Stimulated activated CD4-positive, alpha-beta T cell treated with anti-CD3 and anti-CD28 coated beads, Interleukin-4, amount 100 ng/mL, for 1 hour (primary cell): ENCODE measurements around the gene KREMEN2.

ENCODE experiments used
- DNase-seq: peaks from one replicate; pipeline ENCODE4 v3.0.0-alpha.2; 2020

The KREMEN2 gene

DNA sequence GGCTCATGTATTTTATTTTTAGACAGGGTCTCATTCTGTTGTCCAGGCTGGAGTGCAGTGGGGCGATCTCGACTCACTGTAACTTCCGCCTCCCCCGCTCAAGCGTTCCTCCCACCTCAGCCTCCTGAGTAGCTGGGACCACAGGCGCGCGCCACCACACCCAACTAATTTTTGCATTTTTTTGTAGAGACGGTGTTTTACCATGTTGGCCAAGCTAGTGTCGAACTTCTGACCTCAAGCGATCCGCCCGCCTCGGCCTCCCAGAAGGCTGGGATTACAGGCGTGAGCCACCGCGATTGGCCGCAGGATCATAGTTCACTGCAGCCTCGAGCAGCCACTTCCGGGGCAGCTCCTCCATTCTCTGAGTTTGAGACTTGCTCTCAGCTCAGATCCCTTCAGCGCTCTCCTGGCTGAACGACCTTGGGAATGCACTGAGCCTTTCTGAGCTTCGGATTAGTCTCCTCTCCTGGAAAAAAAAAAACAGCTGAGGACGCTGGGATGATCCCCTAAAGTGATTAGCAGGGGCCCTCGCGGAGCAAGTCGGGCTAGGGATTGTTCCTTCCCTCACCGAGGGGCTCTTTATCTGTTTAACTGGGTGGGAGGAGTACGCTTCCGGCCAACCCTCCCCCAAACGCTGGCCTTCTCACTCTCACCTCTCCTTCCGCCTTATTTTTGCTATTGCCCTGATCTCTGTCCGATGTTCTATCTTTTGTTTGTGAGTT, 17.3 kb downstream of the KREMEN2 start:
- DNase-seq, result no peak

DNA sequence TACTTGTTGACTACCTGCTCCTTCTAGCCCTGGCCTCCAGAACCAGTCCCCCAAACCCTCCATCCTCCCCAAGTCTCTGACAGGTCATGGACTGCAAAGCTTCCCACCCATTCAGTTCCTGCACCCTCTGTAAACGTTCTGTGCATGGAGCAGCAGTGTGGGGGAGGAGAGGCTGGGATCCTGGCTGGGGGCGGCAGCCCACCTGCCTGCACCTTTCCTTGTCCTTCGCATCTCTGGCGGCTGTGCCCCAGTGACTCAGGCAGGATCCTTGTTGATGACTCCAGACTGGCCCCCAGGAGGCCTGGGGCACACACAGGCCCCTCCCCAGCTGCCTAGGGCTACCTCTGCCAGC, 17.8 kb downstream of the KREMEN2 start:
- no peak for DNase-seq

DNA sequence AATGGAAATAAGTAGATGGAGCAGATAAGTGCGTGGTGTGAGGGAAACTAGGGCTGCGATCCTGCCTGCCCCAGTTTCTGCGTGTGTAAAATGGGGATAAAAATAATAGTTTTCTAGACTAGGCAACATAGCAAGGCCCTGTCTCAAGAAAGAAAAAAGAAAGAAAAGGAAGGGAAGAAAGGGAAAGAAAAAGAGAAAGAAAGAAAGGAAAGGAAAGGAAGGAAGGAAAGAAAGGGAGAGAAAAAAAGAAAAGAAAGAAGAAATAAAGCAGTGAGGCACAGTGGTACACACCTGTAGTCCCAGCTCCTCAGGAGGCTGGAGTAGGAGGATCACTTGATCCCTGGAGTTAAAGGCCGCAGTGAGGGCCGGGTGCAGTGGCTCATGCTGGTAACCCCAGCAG, 18.3 kb downstream of the KREMEN2 start:
- DNase-seq, result no peak

DNA sequence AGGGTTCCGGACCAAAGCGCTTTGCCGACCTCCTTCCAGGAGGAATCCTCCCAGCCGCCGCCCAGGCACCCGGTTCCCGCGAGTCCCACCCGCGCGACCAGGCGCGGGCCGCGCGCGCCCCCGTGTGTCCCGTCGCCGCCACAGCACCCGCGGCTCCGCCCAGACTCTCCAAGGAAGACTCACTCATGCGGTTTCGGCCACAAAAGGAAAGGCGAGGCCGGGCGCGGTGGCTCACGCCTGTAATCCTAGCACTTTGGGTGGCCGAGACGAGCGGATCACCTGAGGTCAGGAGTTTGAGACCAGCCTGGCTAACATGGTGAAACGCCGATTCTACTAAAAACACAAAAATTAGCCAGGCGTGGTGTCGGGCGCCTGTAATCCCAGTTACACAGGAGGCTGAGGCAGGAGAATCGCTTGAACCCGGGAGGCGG, 19.6 kb downstream of the KREMEN2 start:
- peak; percentile 71 for DNase-seq

DNA sequence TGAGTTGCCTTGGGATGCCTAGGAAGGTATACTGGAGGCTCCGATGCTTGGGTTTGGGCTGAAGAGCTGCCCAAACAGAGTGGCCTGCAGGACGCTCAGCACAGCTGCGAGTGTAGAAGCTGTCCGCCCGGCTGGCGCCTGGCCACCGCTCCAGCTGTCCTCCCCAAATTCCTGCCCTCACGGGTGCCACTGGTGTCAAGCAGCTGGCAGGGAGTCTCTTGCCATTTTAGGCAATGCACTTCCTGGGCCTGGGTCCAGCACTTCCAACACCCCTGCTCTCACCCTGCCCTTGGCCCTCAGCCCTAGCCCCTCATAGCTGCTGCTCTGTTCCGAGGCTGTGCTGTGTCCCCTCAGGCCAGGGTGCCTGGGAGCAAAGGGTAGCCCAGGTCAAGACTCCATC, 21.4 kb downstream of the KREMEN2 start:
- DNase-seq, result no peak

DNA sequence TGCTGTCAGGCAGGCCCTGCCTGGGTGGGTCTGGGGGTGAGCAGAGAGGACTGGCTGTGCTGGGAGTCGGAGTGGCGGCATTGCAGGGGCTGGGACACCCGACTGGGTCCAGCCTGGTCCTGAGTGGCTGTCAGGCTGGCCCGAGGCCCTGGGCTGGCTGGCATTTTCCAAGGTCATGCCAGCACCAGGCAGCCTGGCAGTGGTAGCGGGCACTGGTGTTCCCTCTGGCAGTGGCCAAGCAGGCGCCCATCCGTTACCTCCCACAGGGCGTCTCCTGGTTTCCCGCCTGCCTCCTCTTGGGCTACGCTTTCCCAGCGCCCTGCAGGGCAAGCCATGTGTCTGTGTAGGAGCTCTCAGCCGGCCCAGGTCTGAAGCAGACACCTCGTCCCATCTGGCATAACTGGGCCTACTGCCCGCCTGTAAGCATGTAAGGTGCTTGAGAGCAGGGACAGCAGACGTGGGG, 21.8 kb downstream of the KREMEN2 start:
- no peak for DNase-seq

DNA sequence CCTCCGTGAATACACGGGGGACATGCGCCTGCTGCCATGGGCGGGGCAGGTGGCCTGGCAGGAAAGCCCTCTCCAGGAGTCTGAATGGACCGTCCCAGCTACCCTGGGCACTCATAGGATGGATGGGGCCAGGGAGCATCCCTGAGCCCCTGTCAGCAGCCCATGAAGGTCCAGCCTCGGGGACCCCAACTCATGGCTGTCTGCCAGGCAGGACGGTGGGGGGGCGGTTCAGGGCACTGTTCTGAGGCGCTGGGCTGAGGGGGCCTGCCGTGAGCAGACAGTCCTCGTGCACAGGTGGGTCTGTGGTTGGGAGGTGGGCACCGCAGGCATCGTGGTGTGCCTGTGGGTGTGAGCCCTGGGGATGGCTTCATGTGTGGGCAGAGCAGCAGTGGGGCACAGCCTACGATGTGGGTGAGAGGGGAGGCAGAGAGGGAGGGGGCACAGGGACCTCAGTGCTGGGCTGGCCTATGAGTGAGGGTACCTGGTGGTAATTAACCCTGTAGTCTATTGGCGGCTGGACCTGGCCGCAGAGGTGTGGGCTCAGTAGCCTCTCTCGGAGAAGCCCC, 22.6 kb downstream of the KREMEN2 start:
- DNase-seq, result no peak

DNA sequence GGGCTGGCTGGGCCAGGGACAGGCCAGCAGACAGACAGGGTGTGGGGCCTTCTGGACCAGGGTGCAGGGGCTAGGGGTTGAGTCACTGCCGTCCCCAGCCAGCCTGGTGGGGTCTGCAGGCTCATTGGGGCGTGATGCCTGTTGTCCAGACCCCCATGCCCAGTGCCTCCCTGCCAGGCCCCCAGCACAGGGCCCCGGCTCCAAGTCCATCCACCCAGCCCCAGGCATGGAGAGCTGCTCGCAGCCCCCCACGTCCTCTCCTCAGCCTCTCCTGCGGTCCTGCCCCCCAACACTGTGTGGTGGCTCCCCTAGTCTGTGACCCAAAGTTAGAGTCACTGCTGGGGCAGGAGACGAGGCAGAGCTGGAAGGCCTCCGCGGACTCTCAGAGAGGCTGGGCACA, 23.2 kb downstream of the KREMEN2 start:
- DNase-seq, result no peak

DNA sequence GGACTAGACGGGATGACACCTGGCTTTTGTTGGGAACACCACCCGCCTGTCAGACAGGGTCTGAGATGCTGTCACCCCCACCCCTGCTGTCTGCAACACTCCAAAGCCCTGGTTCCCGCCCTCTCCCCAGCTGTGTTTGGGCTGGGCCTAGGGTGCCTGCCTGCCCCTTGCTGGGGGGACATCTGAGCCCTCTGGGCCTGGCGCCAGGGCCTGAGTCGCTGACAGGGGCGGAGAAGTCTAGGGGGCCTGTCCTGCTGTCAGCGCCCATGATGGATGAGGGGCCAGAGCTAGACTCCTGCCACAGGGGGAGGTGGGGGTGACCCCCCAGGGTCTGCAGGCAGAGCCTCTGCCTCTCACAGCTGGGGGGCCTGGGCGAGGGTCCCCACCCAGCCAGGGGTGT, 23.8 kb downstream of the KREMEN2 start:
- no peak for DNase-seq

DNA sequence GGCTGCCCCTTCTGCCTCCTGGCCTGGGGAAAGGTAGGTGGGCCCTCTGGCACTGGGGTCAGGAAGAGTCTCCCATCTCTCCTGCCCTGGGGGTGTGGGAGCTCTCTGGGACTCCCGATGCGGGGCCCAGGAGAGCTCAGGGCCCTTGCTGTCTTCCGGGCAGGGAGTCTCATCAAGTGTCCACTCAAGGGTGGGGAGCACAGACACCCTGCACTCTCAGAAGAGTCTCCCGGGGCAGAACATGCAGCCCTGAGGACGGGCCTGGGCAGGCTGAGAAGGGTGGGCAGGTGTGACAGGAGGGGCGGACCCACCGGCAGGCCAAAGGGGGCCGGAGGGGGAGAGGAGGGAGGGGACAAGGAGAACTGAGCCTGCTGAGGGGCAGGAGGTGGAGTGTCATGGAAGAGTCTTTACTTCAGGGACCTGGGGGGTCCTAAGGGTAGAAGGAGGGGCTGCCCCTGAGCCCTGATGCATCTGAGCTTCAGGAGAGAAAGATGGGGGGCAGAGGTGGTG, 24.6 kb downstream of the KREMEN2 start:
- no peak for DNase-seq

DNA sequence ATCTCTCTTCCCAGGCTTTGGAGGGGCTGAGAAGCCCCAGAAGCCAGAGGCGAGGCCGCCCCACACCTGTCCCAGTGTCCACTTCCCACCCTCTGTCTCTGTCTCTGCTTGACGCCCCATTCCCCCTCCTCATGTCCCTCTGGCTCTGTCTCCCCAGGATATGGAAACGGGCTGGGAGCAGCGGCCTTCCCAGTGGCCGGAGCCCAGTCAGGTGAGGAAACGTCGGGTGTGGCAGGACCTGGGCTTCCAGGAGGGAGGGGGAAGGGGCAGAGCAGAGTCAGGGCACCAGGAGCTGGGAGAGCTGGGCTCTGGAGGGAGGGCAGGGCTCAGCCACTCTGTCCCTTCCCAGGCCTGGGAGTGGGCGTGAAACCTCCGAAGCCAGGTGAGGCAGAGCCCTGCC, 26.8 kb downstream of the KREMEN2 start:
- no peak for DNase-seq

DNA sequence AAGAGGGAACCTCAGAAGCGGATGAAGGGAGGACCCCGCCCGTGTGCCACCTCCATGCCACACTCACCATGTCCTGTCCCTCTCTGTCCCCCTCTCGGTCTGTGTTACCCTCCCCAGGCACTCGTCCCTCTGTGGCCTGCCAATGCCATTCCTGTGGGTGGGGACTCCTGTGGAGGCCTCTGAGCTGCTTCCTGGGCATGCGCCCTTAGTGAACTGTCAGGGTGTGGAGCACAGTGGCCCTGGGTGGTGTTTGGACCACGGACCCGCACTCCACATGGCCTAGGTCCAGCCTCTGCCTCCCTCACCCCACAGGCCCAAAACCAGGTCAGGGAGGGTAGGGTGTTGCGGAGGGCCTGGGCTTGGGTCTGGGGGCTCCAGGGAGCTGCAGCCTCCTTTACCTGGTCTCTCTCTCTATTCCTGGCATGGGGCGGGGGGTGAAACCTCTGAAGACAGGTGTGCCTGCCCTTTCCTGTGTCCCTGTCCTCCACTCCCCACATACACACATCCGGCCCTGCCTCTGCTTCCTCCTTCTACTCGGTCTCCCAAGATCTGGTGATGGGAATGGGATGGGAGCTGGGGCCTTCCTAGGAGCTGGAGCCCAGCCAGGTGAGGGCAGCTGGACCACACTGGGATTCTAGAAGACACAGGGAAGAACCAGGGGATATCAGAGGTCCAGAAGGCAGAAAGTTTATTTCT, 27.6 kb downstream of the KREMEN2 start:
- DNase-seq, result no peak

DNA sequence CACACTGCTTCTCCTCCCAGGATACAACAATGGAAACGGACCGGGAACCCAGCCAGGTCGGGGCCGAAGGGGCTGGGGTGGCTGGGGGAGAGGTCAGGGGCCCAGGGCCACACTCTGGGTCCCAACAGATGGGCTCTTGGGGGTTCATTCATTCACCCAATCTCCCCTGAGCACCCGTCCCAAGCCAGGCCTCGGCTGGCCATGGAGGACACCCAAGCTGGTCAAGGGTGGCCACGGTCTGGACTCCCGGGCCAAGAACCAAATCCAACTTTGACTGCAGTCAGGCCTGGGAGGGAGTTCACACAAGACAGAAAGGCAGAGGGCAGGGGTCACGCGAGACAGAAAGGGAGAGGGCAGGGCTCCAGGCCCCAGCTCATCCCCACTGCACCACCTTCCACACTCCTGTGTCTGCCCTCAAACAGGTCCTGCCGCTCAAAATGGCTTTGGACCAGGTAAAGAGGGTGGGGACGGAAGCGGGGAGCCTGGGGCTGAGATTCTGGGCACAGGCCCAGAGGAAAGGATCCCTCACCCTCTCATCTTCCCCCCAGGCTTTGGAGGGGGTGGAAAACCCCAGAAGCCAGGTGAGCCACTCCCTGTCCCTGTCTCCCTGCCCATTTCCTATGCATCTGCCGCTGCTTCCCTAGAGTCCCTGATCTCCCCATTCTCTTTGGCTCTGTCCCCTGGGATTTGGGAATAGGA, 28.5 kb downstream of the KREMEN2 start:
- DNase-seq, result no peak

DNA sequence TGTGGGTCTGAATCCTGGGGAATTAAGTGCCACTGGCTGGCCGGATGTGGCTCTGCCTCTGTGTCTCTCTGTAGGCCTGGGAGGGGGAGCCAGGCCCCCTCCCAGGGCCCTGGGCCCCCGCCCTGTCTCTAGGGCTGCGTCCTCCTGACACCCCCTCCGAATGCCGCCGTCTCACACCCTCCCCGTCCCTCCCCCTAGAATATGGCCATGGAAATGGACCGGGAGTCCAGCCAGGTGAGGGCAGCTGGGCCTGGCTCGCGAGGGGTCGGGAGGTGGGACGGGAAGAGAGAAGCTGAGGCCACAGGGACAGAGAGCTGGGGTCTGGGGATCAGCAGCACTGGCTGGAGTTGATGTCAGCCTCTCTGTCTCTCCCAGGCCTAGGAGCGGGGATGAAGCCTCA, 32.2 kb downstream of the KREMEN2 start:
- DNase-seq, result no peak

DNA sequence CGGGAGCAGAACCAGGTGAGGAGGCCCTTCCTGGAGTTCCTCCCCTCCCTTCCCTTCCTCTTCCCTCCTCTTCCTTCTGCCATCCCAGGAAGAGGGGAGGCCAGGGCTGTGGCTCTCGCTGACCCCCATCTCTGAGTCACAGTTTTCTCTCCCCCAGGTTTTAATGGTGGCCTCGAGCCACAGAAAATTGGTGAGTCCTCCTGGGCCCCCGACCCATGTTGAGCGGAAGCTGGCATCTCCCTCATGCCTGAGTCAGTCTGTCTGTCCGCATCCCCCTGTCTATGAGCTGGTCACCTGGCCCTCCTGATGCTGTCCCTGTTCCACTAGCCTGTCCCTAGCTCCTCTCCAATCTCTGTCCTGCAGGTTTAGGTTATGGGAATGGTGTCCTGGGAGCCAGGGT, 35.9 kb downstream of the KREMEN2 start:
- no peak for DNase-seq

DNA sequence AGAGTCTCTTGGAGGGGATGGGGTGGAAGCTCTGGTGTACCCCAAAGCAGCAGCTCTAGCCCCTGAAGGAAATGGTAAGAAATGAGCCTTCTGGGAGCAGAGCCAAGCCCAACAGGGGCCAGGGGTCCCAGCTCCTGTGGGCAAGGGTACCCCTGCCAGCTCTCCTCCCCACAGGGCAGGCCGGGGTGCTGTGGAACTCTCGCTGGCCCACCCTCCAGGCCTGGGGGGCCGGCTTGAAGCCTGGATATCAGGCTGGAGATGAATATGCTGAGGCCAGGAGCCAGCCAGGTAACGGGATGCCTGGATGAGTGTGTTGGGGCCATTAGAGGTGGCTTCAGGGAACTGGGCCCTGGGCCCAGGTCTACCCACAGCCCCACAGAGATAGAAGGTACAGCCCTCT, 36.5 kb downstream of the KREMEN2 start:
- DNase-seq, result no peak

DNA sequence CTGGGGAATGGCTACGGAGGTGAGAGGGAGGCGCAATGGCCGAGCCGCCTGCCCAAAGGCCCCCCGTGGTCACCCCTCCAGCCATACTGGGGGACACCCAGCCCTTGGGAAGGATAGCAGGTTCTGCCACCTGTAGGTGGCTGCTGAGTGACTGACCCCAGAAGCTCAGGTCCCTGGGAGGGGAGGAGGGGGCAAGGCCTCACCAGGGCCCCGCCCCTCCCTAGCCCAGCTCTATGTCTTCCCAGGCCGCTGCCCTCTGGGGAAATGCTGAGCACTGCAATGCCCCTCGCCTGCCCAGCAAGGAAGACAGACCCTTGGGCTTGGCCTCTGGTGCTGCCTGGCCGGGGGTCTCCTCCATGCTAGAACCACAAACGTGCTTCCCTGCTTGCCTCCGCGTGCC, 37.2 kb downstream of the KREMEN2 start:
- no peak for DNase-seq

DNA sequence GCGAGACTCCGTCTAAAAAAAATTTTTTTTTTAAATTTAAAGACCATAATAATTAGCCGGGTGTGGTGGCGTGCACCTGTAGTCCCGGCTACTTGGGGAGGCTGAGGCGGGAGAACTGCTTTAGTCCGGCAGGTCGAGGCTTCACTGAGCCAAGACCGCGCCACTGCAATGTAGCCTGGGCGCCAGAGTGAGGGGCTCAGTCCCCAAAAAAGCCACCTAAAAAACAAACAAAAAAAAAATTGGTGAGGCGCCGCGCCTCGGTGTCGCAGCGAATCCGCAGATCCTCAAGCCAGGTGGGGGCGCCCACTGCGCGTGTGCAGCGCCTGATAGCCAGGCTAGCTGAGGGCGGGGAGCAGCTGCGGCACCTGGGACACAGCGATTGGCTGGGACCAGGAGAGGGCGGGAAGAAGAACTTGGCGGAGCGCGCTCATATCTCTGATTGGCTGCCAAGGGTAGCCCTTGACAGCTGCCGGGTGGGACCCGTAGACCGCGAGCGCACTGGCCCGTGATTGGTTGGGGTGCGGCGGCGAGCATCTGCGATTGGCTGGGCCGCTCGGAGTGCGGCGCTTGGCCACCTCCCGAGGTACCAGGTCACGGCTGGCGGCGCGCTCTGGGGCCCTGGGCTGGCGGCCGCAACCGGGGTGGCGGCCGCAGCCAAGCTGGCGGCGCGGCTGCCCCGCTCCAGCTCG, 39.7 kb downstream of the KREMEN2 start:
- peak; percentile 95 for DNase-seq

DNA sequence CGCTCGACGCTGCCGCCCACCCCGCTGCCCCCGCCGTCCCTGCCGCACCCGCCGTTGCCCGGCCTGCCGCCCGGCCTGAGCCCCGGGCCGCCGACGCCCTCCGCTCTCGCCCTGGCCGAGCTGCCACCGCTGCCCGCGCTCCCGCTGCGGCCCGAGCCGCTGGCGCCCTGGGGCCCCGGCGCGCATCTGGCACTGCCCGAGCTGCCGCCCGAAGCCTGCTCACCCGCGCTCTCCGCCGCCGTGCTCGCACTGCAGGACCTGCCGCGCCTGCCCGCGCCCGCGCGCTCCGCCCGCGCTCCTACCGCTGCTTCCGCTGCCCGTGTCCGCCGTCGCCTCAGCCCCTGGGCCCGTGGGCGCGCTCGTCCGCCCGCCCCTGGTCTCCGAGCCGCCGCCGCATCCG, 40.2 kb downstream of the KREMEN2 start:
- no peak for DNase-seq

DNA sequence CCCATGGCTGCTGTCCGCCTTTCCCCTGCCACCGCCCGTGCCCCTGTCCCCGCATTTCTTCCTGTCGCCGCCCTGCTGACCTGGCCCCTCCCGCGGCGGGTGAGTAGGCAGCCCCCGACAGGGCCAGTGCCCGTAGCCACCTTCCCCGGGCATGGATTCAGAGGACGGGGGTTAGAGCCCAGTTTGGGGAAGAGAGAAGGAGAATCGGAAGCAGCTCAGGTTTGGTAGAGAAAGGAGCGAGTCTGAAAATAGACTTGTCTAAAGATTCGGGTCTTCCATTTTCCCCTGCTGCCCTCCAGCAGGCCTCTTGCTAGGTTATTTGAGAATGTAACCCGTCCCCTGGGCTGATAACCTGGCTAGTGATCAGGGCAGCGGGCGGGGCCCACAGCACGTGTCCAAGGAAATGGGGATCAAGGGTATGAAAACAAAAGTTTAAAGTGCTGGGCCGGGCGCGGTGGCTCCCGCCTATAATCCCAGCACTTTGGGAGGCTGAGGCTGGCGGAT, 40.8 kb downstream of the KREMEN2 start:
- DNase-seq, result no peak

DNA sequence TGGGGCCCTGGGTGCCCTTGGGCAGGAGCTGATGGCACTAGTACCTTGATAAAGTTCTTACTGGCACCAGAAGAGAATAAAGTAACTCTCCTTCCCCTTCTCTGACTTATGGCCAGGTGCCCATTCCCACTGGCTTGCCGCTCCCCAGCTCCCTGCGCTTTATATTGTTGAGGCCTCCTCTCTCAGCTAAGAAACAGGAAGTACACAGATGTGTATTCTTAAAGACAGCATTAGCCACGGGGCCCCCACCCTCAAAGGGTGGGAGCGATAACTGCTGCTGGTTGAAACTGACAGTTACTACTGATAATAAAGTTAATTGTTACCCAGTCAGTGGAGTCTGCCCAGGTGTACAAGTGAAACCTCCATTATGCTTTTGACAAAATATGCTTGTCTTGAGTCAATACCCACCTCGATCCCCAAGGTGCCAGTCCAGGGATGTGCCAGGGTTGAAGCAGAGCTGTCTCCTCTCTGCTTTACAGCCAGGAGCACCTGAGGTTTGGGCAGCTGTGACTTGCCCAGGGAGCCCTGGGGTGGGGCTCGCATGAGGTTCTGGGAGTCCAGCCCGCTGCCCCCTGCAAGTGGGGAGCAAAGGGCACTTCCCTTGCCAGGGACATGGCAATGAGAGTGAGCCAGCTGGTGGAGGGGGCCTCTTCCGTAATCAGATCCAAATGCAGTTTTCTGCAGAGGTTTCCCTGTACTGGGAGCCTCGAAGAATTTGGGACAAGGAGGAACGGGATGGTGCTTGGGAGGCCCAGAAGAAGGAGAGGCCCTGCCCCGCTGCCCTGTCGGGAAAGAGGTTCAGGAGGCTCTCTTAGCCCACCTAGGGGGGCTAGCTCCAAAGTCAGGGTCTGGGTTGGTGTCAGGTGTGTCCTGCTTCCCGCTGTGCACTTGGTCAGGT, 43.2 kb downstream of the KREMEN2 start:
- DNase-seq, result no peak
